HL-60 (cell line): ENCODE data around the gene ADGRB2.

ENCODE experiments used
- CTCF ChIP-seq: IDR thresholded peaks from one replicate; pipeline ENCODE4 v1.5.1; 2011; ENCODE audit warnings: low read length, control low read depth, inconsistent platforms; ENCODE audit not compliant: insufficient read depth
- POLR2AphosphoS5 ChIP-seq: IDR thresholded peaks from 2 replicates; pipeline ENCODE4 v1.6.1; 2012; ENCODE audit warnings: low read depth

- no peak for TF ChIP-seq POLR2AphosphoS5
- no peak for TF ChIP-seq CTCF
These were observed 28.4 kb upstream of the ADGRB2 start for GRCh38 chr1:31792541-31792940.
